Duodenal mucosa (tissue), 2 donors: ENCODE data around the gene NCKAP1.

Source experiments
- H3K27ac ChIP-seq: one replicate; pipeline ENCODE4 v1.7.0; 2013; ENCODE audit warnings: low read depth, low read length
- H3K27me3 ChIP-seq, 2 donors: one replicate each; pipeline ENCODE4 v1.7.0; 2013; ENCODE audit warnings: low read length in 2 of 2, control low read depth in 1 of 2; ENCODE audit not compliant: insufficient read depth in 2 of 2, control insufficient read depth in 1 of 2
- H3K36me3 ChIP-seq, 2 donors: one replicate each; pipeline ENCODE4 v1.7.0; 2013; ENCODE audit warnings: low read length in 2 of 2, control low read depth in 1 of 2; ENCODE audit not compliant: insufficient read depth in 2 of 2, control insufficient read depth in 1 of 2
- H3K4me1 ChIP-seq, 2 donors: one replicate each; pipeline ENCODE4 v1.7.0; 2013; ENCODE audit warnings: low read length in 2 of 2, control low read depth in 1 of 2; ENCODE audit not compliant: insufficient read depth in 2 of 2, control insufficient read depth in 1 of 2
- H3K4me3 ChIP-seq, 2 donors: one replicate each; pipeline ENCODE4 v1.7.0; 2013; ENCODE audit warnings: low read length in 2 of 2, low read depth in 1 of 2
- H3K9ac ChIP-seq, 2 donors: one replicate each; pipeline ENCODE4 v1.7.0; 2013; ENCODE audit warnings: low read length in 2 of 2, low read depth in 1 of 2
- H3K9me3 ChIP-seq, 2 donors: one replicate each; pipeline ENCODE4 v1.7.0; 2013; ENCODE audit warnings: low read length in 2 of 2, control low read depth in 1 of 2; ENCODE audit not compliant: control insufficient read depth in 1 of 2

NCKAP1 gene

GRCh38 chr2:182866461-182867406 is 171.5 kb downstream of the NCKAP1 start, which contains the start of gene FRZB:
Gene FRZB (minus strand): TSS chr2:182866637. CDS start chr2:182866552, 85 bp downstream.
- Histone ChIP-seq H3K4me3 (peak within 1 kb of the TSS; percentile 64 to 68), H3K4me1 (peaks cover 11 to 14% of the 10 kb centered on the region in 2 donors)

GRCh38 chr2:182866095-182866460 is 172.2 kb downstream of the NCKAP1 start:
- Histone ChIP-seq H3K27me3 (peaks cover 6 to 12% of the 10 kb centered on the region in 2 donors), H3K4me1 (peaks cover 11 to 14% of the 10 kb centered on the region in 2 donors), H3K9me3 (no peaks in the 10 kb centered on the region), H3K27ac (no peak overlapping the region), H3K4me3 (peak overlapping the region; percentile 64 to 68), H3K36me3 (no peaks in the 10 kb centered on the region), H3K9ac (no peak overlapping the region)

More at GRCh38 chr2:182866461-182867406, 171.5 kb downstream of the NCKAP1 start, which contains the start of gene FRZB:
- Histone ChIP-seq H3K9ac (no peak within 1 kb of the TSS), H3K9me3 (no peaks in the 10 kb centered on the region), H3K27me3 (peaks cover 6 to 12% of the 10 kb centered on the region in 2 donors), H3K36me3 (no peaks in the 10 kb centered on the region), H3K27ac (no peak within 1 kb of the TSS)

DNA sequence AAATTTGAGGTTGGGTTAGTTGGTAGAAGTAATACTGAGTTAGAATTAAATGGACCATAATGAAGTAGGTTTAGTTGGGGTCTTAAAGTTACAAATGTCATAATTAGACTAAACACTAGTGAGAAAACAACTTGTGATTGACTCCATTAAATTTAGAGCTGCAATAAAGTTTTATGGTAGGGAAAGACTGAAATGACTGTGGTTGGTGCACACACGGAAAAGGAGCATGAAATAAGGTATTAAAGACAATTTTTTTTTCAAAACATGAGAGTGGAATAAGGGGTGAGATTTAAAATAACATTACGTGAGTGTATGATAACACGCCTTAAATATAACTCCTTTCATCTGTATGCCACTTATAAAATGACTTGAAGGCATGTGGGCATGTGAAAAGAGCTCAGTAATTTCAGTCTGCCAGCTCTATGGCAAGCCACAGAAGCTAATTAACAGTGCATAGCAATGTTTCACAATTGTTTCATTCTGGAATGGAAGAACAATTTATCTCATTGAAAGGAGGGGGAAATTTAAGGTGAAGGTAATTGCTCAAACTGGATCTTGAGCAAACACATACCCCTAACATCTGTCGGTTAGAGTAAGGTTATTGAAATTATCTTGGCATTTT is 173.2 kb downstream of the NCKAP1 start:
- Histone ChIP-seq H3K36me3 (no peaks in the 10 kb centered on the region), H3K4me3 (no peak overlapping the region), H3K9me3 (no peaks in the 10 kb centered on the region), H3K4me1 (peaks cover 11 to 14% of the 10 kb centered on the region in 2 donors), H3K9ac (no peak overlapping the region), H3K27me3 (peaks cover 6 to 12% of the 10 kb centered on the region in 2 donors), H3K27ac (no peak overlapping the region)

DNA sequence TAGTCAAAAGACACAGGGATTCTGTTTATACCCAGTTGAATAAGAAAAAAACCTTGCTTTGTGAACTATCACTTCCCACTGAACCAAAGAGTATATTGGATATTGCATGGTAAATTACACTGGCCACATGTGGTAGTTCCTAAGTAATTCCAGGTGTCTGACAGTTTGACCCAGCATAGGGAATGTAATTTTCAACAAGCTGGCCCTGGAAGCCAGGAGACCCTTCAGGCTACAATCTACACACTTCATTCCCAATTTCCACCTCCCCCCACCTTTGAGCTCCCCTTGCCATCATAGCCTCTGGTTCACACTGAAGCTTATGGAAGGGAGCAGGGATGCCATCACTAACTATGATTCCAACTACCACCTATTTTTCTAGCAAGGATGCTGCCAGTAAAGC is 174.6 kb downstream of the NCKAP1 start:
- Histone ChIP-seq H3K9me3 (no peaks in the 10 kb centered on the region), H3K4me3 (no peak overlapping the region), H3K27me3 (peaks cover 6 to 12% of the 10 kb centered on the region in 2 donors), H3K4me1 (peaks cover 11 to 14% of the 10 kb centered on the region in 2 donors), H3K36me3 (no peaks in the 10 kb centered on the region), H3K9ac (no peak overlapping the region), H3K27ac (no peak overlapping the region)

- H3K27ac ChIP-seq: no peak overlapping the region
- no peak overlapping the region for H3K4me3 ChIP-seq
- H3K9me3 ChIP-seq: no peaks in the 10 kb centered on the region
- H3K27me3 ChIP-seq: peaks cover 6 to 12% of the 10 kb centered on the region in 2 donors
- H3K4me1 ChIP-seq: peaks cover 0 to 11% of the 10 kb centered on the region in 2 donors
- H3K9ac ChIP-seq: no peak overlapping the region
- H3K36me3 ChIP-seq: no peaks in the 10 kb centered on the region
Measured at GRCh38 chr2:182862091-182862490, 176.2 kb downstream of the NCKAP1 start.

DNA sequence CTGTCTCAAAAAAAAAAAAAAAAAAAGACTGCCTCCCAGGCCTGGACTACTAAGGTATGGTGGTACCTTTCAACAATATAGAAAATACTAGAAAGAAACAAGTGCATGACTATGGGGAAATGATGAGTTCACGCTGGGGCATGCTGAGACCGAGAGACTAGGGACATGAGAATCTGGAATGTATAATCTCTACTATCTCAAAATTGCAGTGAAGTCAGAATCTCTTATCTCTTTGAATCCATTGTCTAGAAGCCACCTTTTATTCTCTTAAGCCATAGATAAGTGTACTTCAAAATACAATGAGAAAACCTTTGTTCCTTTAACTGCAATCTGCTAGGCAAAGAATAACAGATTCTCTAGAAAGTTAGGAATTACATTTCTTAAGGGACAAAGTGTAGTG is 177.4 kb downstream of the NCKAP1 start:
- H3K27ac ChIP-seq: no peak overlapping the region

More for the DNA sequence above, 177.4 kb downstream of the NCKAP1 start:
- Histone ChIP-seq H3K9me3 (no peaks in the 10 kb centered on the region), H3K27me3 (peaks cover 0 to 4% of the 10 kb centered on the region in 2 donors), H3K4me3 (no peak overlapping the region), H3K9ac (no peak overlapping the region), H3K36me3 (no peaks in the 10 kb centered on the region), H3K4me1 (no peaks in the 10 kb centered on the region)
